GM12878 (cell line): ENCODE measurements around the gene TMEM175. TPM values are rescaled to one million over a fixed set of nuclear protein-coding genes. Genes with fewer than 3 reads are reported as not detected.

Experiments used
- ATAC-seq: fragments of 200-7000 bp; cut with Tn5 transposase; 3 replicates; pipeline ENCODE4 v1.9.1; 2020; ENCODE audit warnings: mild to moderate bottlenecking, moderate library complexity
- BruUV-seq: library from RNA; stranded (reverse); fragments of 400-500 nt; replicated peaks from 2 replicates; lab custom pipeline; 2021; lab: Mats Ljungman, UMichigan
- CTCF ChIA-PET: fragments of 300-600 bp; sonication (Branson Sonifier 250); formaldehyde crosslinking; extraction: SDS; loops from one replicate; lab custom pipeline; 2021; ENCODE audit warnings: inconsistent platforms; lab: Yijun Ruan, JAX
- POLR2A ChIA-PET: fragments of 350-600 bp; formaldehyde crosslinking; extraction: SDS; loops from one replicate; lab custom pipeline; 2021; ENCODE audit warnings: inconsistent platforms; lab: Charles Lee
- RAD21 ChIA-PET: fragments of 300-600 bp; sonication (Branson Sonifier 250); formaldehyde crosslinking; loops from one replicate; lab custom pipeline; 2023; ENCODE audit warnings: antibody characterized with exemption; ENCODE audit not compliant: unreplicated experiment; lab: Charles Lee
- SMC1A ChIA-PET: fragments of 300-600 bp; sonication (Branson Sonifier 250); formaldehyde crosslinking; loops from one replicate; lab custom pipeline; 2023; ENCODE audit not compliant: unreplicated experiment, uncharacterized antibody; lab: Charles Lee
- DNase-seq: peaks from one replicate; pipeline ENCODE4 v3.0.0-alpha.2; 2011; ENCODE audit warnings: low read depth, low spot score
- FAIRE-seq: peaks from 3 replicates; lab custom pipeline; 2011; peaks lifted over from hg19 to GRCh38; lab: Jason Lieb, UNC
- H2AFZ ChIP-seq: 2 replicates; pipeline ENCODE4 v1.6.0; 2011; ENCODE audit warnings: low read depth, low read length, control low read depth; ENCODE audit not compliant: control insufficient read depth
- H3K27ac ChIP-seq: 2 replicates; pipeline ENCODE4 v1.5.1; 2011; ENCODE audit warnings: control low read depth; ENCODE audit not compliant: control insufficient read depth, insufficient read depth
- H3K27me3 ChIP-seq, 2 experiments: replicated peaks in 1 of 2; 2 replicates each; pipeline versions ENCODE4 v1.6.0 to v1.6.1; 2011; ENCODE audit warnings: low read length in 1 of 2; ENCODE audit not compliant: control insufficient read depth in 2 of 2, insufficient read depth in 2 of 2
- H3K36me3 ChIP-seq, 2 experiments: 2 replicates each; pipeline ENCODE4 v1.5.1; 2011; ENCODE audit warnings: low read length in 1 of 2; ENCODE audit not compliant: control insufficient read depth in 2 of 2, insufficient read depth in 2 of 2
- H3K4me1 ChIP-seq: 2 replicates; pipeline ENCODE4 v1.6.1; 2011; ENCODE audit warnings: mild to moderate bottlenecking, low read length, moderate library complexity, mixed read lengths; ENCODE audit not compliant: control insufficient read depth, insufficient read depth
- H3K4me2 ChIP-seq: 2 replicates; pipeline ENCODE4 v1.6.0; 2011; ENCODE audit warnings: control low read depth; ENCODE audit not compliant: control insufficient read depth, insufficient read depth
- H3K4me3 ChIP-seq: fragments of 200-600 bp; sonication (generic); 2 replicates; pipeline ENCODE4 v1.5.1; 2016
- H3K79me2 ChIP-seq: 2 replicates; pipeline ENCODE4 v1.6.0; 2011; ENCODE audit warnings: low read length; ENCODE audit not compliant: control insufficient read depth, insufficient read depth
- H3K9ac ChIP-seq: 2 replicates; pipeline ENCODE4 v1.8.0; 2011; ENCODE audit warnings: low read length, control low read depth, mixed read lengths; ENCODE audit not compliant: control insufficient read depth, insufficient read depth
- H3K9me3 ChIP-seq: replicated peaks from 3 replicates; pipeline ENCODE4 v1.5.1; 2011; ENCODE audit warnings: mild to moderate bottlenecking, low read length; ENCODE audit not compliant: control insufficient read depth, insufficient read depth
- H4K20me1 ChIP-seq: 2 replicates; pipeline ENCODE4 v1.6.0; 2011; ENCODE audit not compliant: control insufficient read depth, insufficient read depth
- BRCA1 ChIP-seq: IDR thresholded peaks from 2 replicates; pipeline ENCODE4 v1.6.1; 2011; ENCODE audit warnings: low read depth, low read length, improper control_type of control experiment
- CREB1 ChIP-seq: IDR thresholded peaks from 2 replicates; pipeline ENCODE4 v1.6.1; 2012; ENCODE audit warnings: low read depth, mild to moderate bottlenecking, inconsistent platforms
- E2F8 ChIP-seq: fragments of 450-650 bp; IDR thresholded peaks from 2 replicates; pipeline ENCODE4 v1.6.1; 2018; ENCODE audit warnings: mild to moderate bottlenecking, low read depth, moderate library complexity; ENCODE audit not compliant: partially characterized antibody
- EED ChIP-seq: sonication (generic); IDR thresholded peaks from 2 replicates; pipeline ENCODE4 v1.6.1; 2016; ENCODE audit warnings: antibody characterized with exemption, low read depth
- ETV6 ChIP-seq, 2 experiments: fragments of 450-650 bp in 1 of 2; IDR thresholded peaks in 1 of 2; conservative IDR thresholded peaks in 1 of 2; 2 replicates each; pipeline ENCODE4 v1.6.1; 2014; ENCODE audit warnings: antibody characterized with exemption in 1 of 2, borderline replicate concordance in 1 of 2, low read depth in 1 of 2, mild to moderate bottlenecking in 1 of 2, moderate library complexity in 1 of 2
- IKZF1 ChIP-seq: fragments of 450-650 bp; conservative IDR thresholded peaks from 2 replicates; pipeline ENCODE4 v1.6.1; 2017; ENCODE audit warnings: antibody characterized with exemption, mild to moderate bottlenecking
- IKZF2 ChIP-seq, 2 experiments: fragments of 450-650 bp; IDR thresholded peaks; 2 replicates each; pipeline ENCODE4 v1.6.1; 2017; ENCODE audit warnings: mild to moderate bottlenecking in 2 of 2, moderate library complexity in 2 of 2
- MEF2A ChIP-seq: IDR thresholded peaks from 2 replicates; pipeline ENCODE4 v1.6.1; 2011; ENCODE audit warnings: low read depth, mild to moderate bottlenecking, low read length, moderate library complexity; ENCODE audit not compliant: insufficient read depth
- MXI1 ChIP-seq: fragments of 150-350 bp; IDR thresholded peaks from 2 replicates; pipeline ENCODE4 v1.6.1; 2011; ENCODE audit warnings: low read depth, mild to moderate bottlenecking, inconsistent platforms, low read length, improper control_type of control experiment
- MYB ChIP-seq: fragments of 150-350 bp; IDR thresholded peaks from 2 replicates; pipeline ENCODE4 v1.6.1; 2014; ENCODE audit warnings: mild to moderate bottlenecking, low read depth, low read length, borderline replicate concordance
- NBN ChIP-seq: fragments of 450-650 bp; IDR thresholded peaks from 2 replicates; pipeline ENCODE4 v1.6.1; 2016
- NFXL1 ChIP-seq: fragments of 450-650 bp; IDR thresholded peaks from 2 replicates; pipeline ENCODE4 v1.6.1; 2017; ENCODE audit warnings: antibody characterized with exemption, mild to moderate bottlenecking, borderline replicate concordance
- NR2F1 ChIP-seq: fragments of 450-650 bp; conservative IDR thresholded peaks from 2 replicates; pipeline ENCODE4 v1.6.1; 2017; ENCODE audit warnings: mild to moderate bottlenecking
- RB1 ChIP-seq: fragments of 450-650 bp; formaldehyde crosslinking; IDR thresholded peaks from 2 replicates; pipeline ENCODE4 v1.6.1; 2017; ENCODE audit warnings: mild to moderate bottlenecking, borderline replicate concordance
- RUNX3 ChIP-seq: IDR thresholded peaks from 2 replicates; pipeline ENCODE4 v1.6.1; 2012; ENCODE audit warnings: low read length, inconsistent platforms
- SPI1 ChIP-seq: IDR thresholded peaks from 2 replicates; pipeline ENCODE4 v1.6.1; 2011; ENCODE audit warnings: low read depth, mild to moderate bottlenecking, low read length, moderate library complexity, borderline replicate concordance; ENCODE audit not compliant: insufficient read depth
- STAT3 ChIP-seq: IDR thresholded peaks from 2 replicates; pipeline ENCODE4 v1.6.1; 2011; ENCODE audit warnings: low read depth, low read length, improper control_type of control experiment
- WGBS: methylation state at CpG from one replicate; pipeline ENCODE4 v1.1.6; 2016; ENCODE audit warnings: low lambda C conversion rate; ENCODE audit not compliant: insufficient replicate concordance, insufficient coverage; ENCODE audit errors: missing lambda C conversion rate; 5-methylcytosine and 5-hydroxymethylcytosine counted together
- in situ Hi-C: fragments of 300-500 bp; cut with MboI; formaldehyde crosslinking; loops from 9 replicates; pipeline ENCODE4 v1.14.3; 2018; ENCODE audit warnings: mixed read lengths
- intact Hi-C: fragments of 100-400 bp; cut with micrococcal nuclease; formaldehyde crosslinking; loops from one replicate; pipeline ENCODE4 v1.14.2; 2022; ENCODE audit not compliant: unreplicated experiment
- polyA plus RNA-seq, 11 experiments: library from polyadenylated mRNA; depleted of rRNA in 4 of 11; unstranded in 6 of 11; stranded (reverse) in 5 of 11; fragments of >200 nt; fragmentation: Nextera tagmentation in 4 of 11; fragmentation: Illumina TruSeq in 1 of 11; extraction: Ambion mirVana in 4 of 11; extraction: Trizol in 1 of 11; gene quantifications; 1 replicate in 1 of 11; 2 replicates in 10 of 11; pipeline versions ENCODE4 v1.2.1 to v1.2.3, GENCODE V29; 2011 to 2016; ENCODE audit warnings: inconsistent platforms in 2 of 11, missing spikeins in 2 of 11, low read depth in 1 of 11
- total RNA-seq, 4 experiments: library from RNA; depleted of rRNA in 3 of 4; stranded (reverse); fragments of >200 nt in 3 of 4; fragmentation: Illumina TruSeq in 1 of 4; extraction: Trizol in 1 of 4; gene quantifications; 2 replicates each; pipeline versions ENCODE4 v1.2.1 to v1.2.3, GENCODE V29; 2013 to 2021
- TF ChIP-seq, protein P1 (sequence below): fragments of 450-650 bp; conservative IDR thresholded peaks from 2 replicates; pipeline ENCODE4 v1.6.1; 2017; ENCODE audit warnings: mild to moderate bottlenecking, moderate library complexity

The TMEM175 gene
- total and polyA plus RNA-seq, 10 of the 15 experiments (the other 5 are each of a cell fraction or from before 2014, with no cell fraction given), result 0.11 to 39.5 (median 22.3) TPM

- no TSS peak for BruUV-seq
- ChIA-PET CTCF (no interaction called here), RAD21 (no interaction called here), POLR2A (no interaction called here), SMC1A (no interaction called here)
- Histone ChIP-seq H3K9me3 (peaks cover 9% of the 10 kb centered on the region; the same call in 2 of the 3 replicates), H3K27ac (peak overlapping the region; percentile 32; the same call in 1 of the 2 replicates), H3K27me3 (no peaks in the 10 kb centered on the region), H3K36me3 (peaks cover 10 to 24% of the 10 kb centered on the region in 2 experiments; a peak in 3 of 4 replicates), H3K4me2 (peak overlapping the region; percentile 69), H3K79me2 (peaks cover 51% of the 10 kb centered on the region), H4K20me1 (no peaks in the 10 kb centered on the region), H3K4me3 (peak overlapping the region; percentile 49), H2AFZ (no peak overlapping the region), H3K9ac (no peak overlapping the region), H3K4me1 (peaks cover 13% of the 10 kb centered on the region)
- intact Hi-C loops, result no loop called here
- in situ Hi-C loops, result no loop called here
- DNase-seq (no peak), ATAC-seq (peak; percentile 86), FAIRE-seq (no peak)
- WGBS, result 40% methylated on average over 19 of the region's 20 CpGs
- TF ChIP-seq STAT3 (no peak), NBN (no peak), CREB1 (no peak), E2F8 (no peak), NR2F1 (0 out of 2 replicates have a peak, but pooled peaks have one; percentile 28), ETV6 (conservative IDR thresholded peaks at IDR 0.05 in 1 of 2, IDR thresholded peaks at IDR 0.05 in 1 of 2; ENCODE audit: borderline replicate concordance in 1 of 2, low read depth in 1 of 2) (no peak), RB1 (no peak), IKZF1 (peak; percentile 44), MEF2A (0 out of 2 replicates have a peak, but pooled peaks have one; percentile 10), SPI1 (peak; percentile 62; the same call in 1 of the 2 replicates), EED (peak; percentile 62), NFXL1 (no peak), MXI1 (no peak), IKZF2 (IDR thresholded peaks at IDR 0.05) (peak; percentile 43 to 57; a peak in 2 of 4 replicates), MYB (no peak), RUNX3 (peak; percentile 64), BRCA1 (no peak)
- TF ChIP-seq, protein P1, sequence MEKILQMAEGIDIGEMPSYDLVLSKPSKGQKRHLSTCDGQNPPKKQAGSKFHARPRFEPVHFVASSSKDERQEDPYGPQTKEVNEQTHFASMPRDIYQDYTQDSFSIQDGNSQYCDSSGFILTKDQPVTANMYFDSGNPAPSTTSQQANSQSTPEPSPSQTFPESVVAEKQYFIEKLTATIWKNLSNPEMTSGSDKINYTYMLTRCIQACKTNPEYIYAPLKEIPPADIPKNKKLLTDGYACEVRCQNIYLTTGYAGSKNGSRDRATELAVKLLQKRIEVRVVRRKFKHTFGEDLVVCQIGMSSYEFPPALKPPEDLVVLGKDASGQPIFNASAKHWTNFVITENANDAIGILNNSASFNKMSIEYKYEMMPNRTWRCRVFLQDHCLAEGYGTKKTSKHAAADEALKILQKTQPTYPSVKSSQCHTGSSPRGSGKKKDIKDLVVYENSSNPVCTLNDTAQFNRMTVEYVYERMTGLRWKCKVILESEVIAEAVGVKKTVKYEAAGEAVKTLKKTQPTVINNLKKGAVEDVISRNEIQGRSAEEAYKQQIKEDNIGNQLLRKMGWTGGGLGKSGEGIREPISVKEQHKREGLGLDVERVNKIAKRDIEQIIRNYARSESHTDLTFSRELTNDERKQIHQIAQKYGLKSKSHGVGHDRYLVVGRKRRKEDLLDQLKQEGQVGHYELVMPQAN, result no peak
Measured at GRCh38 chr4:915041-915474, 17.2 kb upstream of the TMEM175 start.
